ENCODE results near the gene NAP1L2. TPM values are rescaled to one million over a fixed set of nuclear protein-coding genes. Genes with fewer than 3 reads are reported as not detected.
"Not testable (repeated sequence)": the region's sequence is repeated elsewhere in the genome, so short reads cannot be mapped to it uniquely, and the experiment has no call there.

Gene NAP1L2
- 1 to 10 TPM; 1.6 to 1.8 TPM for total RNA-seq

- Mint-ChIP-seq H3K4me1 (peaks cover 6% of the 10 kb centered on the region), H3K27me3 (peaks cover 7% of the 10 kb centered on the region), H3K9me3 (ENCODE audit: low read depth) (no peaks in the 10 kb centered on the region), H3K27ac (peak within 1 kb of the TSS; percentile 74), H3K4me3 (peak within 1 kb of the TSS; percentile 71), H3K36me3 (no peaks in the 10 kb centered on the region)
- CTCF ChIA-PET, result no interaction called here
- ATAC-seq, result peak; percentile 92
- peak; percentile 50 for DNase-seq
Measured at GRCh38 chrX:73214426-73215094, at the start of gene NAP1L2. Gene NAP1L2, minus strand, starts transcription at chrX:73214851. Its CDS starts 359 bp downstream, at chrX:73214492.

GRCh38 chrX:73262991-73263390 is 48.3 kb upstream of the NAP1L2 start:
- Mint-ChIP-seq H3K4me3 (no peak overlapping the region), H3K27ac (no peak overlapping the region), H3K36me3 (no peaks in the 10 kb centered on the region), H3K4me1 (peaks cover 6% of the 10 kb centered on the region), H3K9me3 (ENCODE audit: low read depth) (no peaks in the 10 kb centered on the region), H3K27me3 (no peaks in the 10 kb centered on the region)
- CTCF ChIA-PET, result no interaction called here
- DNase-seq, result no peak
- ATAC-seq, result no peak

- H3K27ac Mint-ChIP-seq, result no peak overlapping the region
- H3K4me1 Mint-ChIP-seq, result no peaks in the 10 kb centered on the region
- H3K4me3 Mint-ChIP-seq, result no peak overlapping the region
- no peaks in the 10 kb centered on the region for H3K9me3 Mint-ChIP-seq (ENCODE audit: low read depth)
- ATAC-seq, result no peak
- CTCF ChIA-PET, result no interaction called here
- no peak for DNase-seq
- no peaks in the 10 kb centered on the region for H3K27me3 Mint-ChIP-seq
- H3K36me3 Mint-ChIP-seq, result no peaks in the 10 kb centered on the region
Measured at GRCh38 chrX:73239242-73239641, 24.6 kb upstream of the NAP1L2 start.

- no peak for ATAC-seq
- no peak for DNase-seq
- Mint-ChIP-seq H3K4me1 (peaks cover 6% of the 10 kb centered on the region), H3K9me3 (ENCODE audit: low read depth) (no peaks in the 10 kb centered on the region), H3K36me3 (no peaks in the 10 kb centered on the region), H3K4me3 (no peak overlapping the region), H3K27me3 (peaks cover 7% of the 10 kb centered on the region), H3K27ac (no peak overlapping the region)
- CTCF ChIA-PET, result no interaction called here
Measured at GRCh38 chrX:73217621-73218020, 3.0 kb upstream of the NAP1L2 start.

- Mint-ChIP-seq H3K4me3 (peak overlapping the region; percentile 71), H3K9me3 (ENCODE audit: low read depth) (no peaks in the 10 kb centered on the region), H3K36me3 (no peaks in the 10 kb centered on the region), H3K27me3 (peaks cover 7% of the 10 kb centered on the region), H3K27ac (peak overlapping the region; percentile 74), H3K4me1 (peaks cover 6% of the 10 kb centered on the region)
- CTCF ChIA-PET, result no interaction called here
- ATAC-seq (no peak), DNase-seq (no peak)
Measured at GRCh38 chrX:73215246-73215645, 595 bp upstream of the NAP1L2 start.

- H3K27ac Mint-ChIP-seq, result peak overlapping the region; percentile 74
- DNase-seq (no peak), ATAC-seq (no peak)
- no peaks in the 10 kb centered on the region for H3K9me3 Mint-ChIP-seq (ENCODE audit: low read depth)
- H3K27me3 Mint-ChIP-seq, result peaks cover 7% of the 10 kb centered on the region
- peak overlapping the region; percentile 71 for H3K4me3 Mint-ChIP-seq
- H3K36me3 Mint-ChIP-seq, result no peaks in the 10 kb centered on the region
- CTCF ChIA-PET, result no interaction called here
- H3K4me1 Mint-ChIP-seq, result peaks cover 6% of the 10 kb centered on the region
Measured at GRCh38 chrX:73213734-73214425, 771 bp downstream of the NAP1L2 start.

GRCh38 chrX:73206366-73206765 is 8.3 kb downstream of the NAP1L2 start:
- CTCF ChIA-PET, result no interaction called here
- no peak overlapping the region for H3K27ac Mint-ChIP-seq
- no peak overlapping the region for H3K4me3 Mint-ChIP-seq
- ATAC-seq (no peak), DNase-seq (no peak)
- no peaks in the 10 kb centered on the region for H3K36me3 Mint-ChIP-seq
- no peaks in the 10 kb centered on the region for H3K27me3 Mint-ChIP-seq
- H3K4me1 Mint-ChIP-seq, result no peaks in the 10 kb centered on the region
- H3K9me3 Mint-ChIP-seq (ENCODE audit: low read depth), result no peaks in the 10 kb centered on the region

GRCh38 chrX:73182502-73183114 is 32.0 kb downstream of the NAP1L2 start:
- DNase-seq (no peak), ATAC-seq (no peak)
- H3K9me3 Mint-ChIP-seq (ENCODE audit: low read depth), result peaks cover 5% of the 10 kb centered on the region
- CTCF ChIA-PET, result no interaction called here
- no peaks in the 10 kb centered on the region for H3K4me1 Mint-ChIP-seq
- no peaks in the 10 kb centered on the region for H3K36me3 Mint-ChIP-seq
- H3K27ac Mint-ChIP-seq, result no peak overlapping the region
- no peak overlapping the region for H3K4me3 Mint-ChIP-seq
- H3K27me3 Mint-ChIP-seq, result no peaks in the 10 kb centered on the region

- H3K4me3 Mint-ChIP-seq; H3K4me1 Mint-ChIP-seq; ATAC-seq; CTCF ChIA-PET; H3K9me3 Mint-ChIP-seq (ENCODE audit: low read depth); DNase-seq; H3K27me3 Mint-ChIP-seq; H3K27ac Mint-ChIP-seq; H3K36me3 Mint-ChIP-seq: not testable (repeated sequence)
Measured at GRCh38 chrX:73168945-73169344, 45.7 kb downstream of the NAP1L2 start.

Other genes with a start within 250 kb of the NAP1L2 start
- gene PABPC1L2B, start 211.9 kb downstream of the NAP1L2 start, total RNA-seq, result not detected
- gene PABPC1L2A, start 135.3 kb downstream of the NAP1L2 start, total RNA-seq, result not detected
- gene CDX4, start 232.2 kb upstream of the NAP1L2 start, total RNA-seq, result not detected

All from activated CD8-positive, alpha-beta memory T cell treated with anti-CD3 and anti-CD28 coated beads, Interleukin-2, amount 10 ng/mL, durations not matched to agents 7 days and 5 days (primary cell).